Measurements from ENCODE around the gene HOMER2.

DNA sequence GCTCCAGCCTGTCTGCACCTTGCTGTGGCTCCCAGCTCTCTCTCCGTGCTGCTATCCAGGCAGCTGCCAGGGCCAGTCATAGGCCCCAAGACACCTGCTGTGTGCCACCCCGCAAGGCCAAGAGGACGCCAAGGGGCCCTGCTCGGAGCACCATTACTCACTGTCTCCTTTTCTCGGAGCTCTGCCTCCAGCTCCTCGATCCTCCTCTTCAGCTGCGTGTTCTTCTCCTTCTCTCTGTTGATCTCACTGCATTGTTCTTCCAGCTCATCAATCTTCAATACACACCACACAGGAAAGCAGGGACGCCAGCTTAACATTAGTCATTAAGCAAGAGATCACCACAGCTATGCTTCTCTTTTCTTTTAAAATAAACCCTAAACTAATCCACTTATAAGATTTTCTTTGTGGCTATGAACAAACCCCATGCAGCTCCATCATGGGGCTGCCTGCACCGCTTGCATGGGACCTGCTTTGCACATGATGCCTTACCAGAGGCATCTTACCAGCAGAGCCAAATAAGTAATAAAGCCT, 100.5 kb downstream of the HOMER2 start:
- TF ChIP-seq POLR2AphosphoS5 (IDR thresholded peaks at IDR 0.05; ENCODE audit: low read depth) (no peak), JUNB (IDR thresholded peaks at IDR 0.05; ENCODE audit: unreplicated experiment) (no peak), EZH2 (IDR thresholded peaks at IDR 0.05; ENCODE audit: low read depth, unreplicated experiment) (no peak)
- TF ChIP-seq, protein P1, sequence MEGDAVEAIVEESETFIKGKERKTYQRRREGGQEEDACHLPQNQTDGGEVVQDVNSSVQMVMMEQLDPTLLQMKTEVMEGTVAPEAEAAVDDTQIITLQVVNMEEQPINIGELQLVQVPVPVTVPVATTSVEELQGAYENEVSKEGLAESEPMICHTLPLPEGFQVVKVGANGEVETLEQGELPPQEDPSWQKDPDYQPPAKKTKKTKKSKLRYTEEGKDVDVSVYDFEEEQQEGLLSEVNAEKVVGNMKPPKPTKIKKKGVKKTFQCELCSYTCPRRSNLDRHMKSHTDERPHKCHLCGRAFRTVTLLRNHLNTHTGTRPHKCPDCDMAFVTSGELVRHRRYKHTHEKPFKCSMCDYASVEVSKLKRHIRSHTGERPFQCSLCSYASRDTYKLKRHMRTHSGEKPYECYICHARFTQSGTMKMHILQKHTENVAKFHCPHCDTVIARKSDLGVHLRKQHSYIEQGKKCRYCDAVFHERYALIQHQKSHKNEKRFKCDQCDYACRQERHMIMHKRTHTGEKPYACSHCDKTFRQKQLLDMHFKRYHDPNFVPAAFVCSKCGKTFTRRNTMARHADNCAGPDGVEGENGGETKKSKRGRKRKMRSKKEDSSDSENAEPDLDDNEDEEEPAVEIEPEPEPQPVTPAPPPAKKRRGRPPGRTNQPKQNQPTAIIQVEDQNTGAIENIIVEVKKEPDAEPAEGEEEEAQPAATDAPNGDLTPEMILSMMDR (conservative IDR thresholded peaks at IDR 0.05; ENCODE audit: low read depth in 2 of 2), result no peak

All from GM23338 (cell line).